HG02840 (cell line): ENCODE results near the gene FEM1B.

Experiments used
- ATAC-seq: cut with Tn5 transposase; IDR thresholded peaks from one replicate; pipeline ENCODE4 v1.9.1; 2021; ENCODE audit warnings: mild to moderate bottlenecking, moderate library complexity, moderate number of reproducible peaks; ENCODE audit not compliant: unreplicated experiment, low FRiP score

Gene FEM1B

DNA sequence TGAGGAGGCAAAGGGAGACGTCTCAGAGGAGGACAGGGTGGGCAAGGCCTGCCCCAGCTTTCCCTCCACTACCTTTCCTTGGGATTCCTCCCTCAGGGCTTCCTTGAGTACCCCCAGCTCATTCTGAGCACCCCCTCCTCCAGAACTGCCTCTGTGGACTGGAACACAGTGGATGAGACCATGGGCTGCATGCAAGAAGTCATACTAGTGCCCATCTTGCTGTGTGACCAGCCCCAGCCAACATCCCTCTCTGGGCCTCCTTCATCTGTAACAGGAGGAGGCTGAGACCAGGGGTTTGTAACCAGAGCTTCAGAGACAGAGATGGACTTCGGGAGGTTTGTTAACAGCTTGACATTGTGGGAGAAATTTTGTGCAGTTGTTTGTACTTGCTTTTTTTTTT is 25.6 kb downstream of the FEM1B start:
- ATAC-seq: no peak

DNA sequence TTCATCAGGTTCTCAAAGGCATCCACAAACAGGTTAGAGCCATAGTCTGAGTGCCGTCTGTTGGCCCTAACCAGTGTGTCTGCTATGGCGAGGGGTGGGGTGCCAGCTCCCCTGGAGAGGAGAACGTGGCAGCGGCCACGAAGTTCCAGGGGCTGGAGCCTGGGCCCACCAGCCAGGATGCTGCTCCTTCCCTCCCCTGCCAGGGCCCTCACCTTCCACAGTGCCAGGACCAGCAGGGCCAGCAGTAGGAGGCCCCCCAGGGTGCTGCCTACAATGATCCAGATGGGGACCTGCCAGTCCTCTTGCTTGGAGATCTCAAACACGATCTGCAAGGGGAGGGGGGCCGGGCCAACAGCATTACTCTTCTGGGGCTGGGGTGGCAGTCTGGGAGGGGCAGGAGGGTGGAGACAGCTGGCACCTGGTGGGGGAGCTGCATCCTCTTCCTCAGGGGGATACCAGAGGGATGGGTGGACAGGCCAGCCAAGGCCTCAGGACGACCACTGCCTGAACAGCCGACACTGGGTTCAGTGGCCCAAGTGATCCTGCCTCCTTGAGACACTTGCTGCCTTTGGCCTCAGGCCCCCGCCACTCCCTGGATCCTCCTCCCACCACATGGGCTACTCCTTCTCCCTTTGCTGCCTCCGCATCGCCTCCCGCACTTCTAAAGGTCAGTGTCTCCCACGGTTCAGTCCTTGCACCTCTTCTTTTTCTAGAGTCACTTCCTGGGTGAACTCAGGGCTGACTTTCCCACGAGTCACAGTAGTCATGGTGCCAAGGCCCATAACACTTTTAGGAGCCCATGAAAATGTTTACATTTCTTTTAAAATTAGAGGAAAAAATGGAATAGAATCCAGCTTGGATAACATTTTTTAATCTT is 26.3 kb downstream of the FEM1B start:
- ATAC-seq: no peak

DNA sequence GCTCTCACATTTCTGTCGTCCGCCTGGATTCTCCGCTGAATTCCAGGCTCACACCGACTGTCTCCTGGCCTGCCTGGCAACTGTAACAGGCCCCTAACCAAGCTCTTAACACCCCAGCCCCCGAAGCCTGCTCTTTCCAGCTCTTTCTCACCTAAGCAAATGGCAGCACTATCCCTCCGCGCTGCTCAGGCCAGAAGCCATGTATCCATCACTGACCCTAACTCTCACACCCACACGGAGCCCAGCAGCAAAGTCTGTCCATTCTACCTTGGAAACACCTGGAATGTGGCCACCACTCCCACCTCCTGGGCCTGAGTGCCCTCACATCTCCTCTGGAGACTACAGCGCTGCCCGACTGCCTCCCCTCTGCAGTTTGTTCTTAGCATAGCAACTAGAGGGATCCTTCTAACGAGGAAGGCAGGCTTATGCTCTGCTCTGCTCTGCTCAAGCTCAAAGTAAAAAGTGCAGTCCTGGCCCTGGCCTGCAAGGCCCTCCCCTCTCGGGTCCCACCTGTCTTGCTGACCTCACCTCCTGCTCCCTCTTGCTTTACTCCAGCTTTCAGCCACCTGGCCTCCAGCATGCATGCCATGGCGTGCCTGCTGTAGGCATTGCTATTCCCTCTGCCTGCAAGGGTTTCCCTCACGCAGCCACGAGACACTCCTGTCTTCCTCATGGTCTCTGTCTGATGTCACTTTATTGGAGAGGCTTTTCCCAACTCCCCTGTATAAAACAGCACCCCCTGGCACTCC is 27.2 kb downstream of the FEM1B start:
- no peak for ATAC-seq

DNA sequence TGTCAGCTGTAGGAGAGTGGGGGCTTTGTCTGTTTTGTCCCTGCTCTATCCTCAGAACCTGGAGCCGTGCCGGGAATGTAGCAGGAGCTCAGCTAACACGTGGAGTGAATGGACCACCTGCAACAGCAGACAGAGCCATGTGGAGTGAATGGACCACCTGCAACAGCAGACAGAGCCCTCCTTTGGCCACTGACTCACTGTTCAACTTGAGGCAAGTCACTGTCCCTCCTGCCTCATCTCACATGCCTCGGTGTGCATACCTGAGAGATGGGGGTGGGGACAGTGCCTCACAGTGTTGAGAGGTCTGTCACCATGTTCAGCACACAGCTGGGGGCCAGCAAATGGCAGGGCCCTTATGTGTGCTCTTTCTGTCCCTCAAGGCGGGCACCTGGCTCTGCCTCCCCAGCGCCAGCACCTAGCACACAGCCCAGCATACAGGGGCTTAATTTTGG is 27.9 kb downstream of the FEM1B start:
- no peak for ATAC-seq

DNA sequence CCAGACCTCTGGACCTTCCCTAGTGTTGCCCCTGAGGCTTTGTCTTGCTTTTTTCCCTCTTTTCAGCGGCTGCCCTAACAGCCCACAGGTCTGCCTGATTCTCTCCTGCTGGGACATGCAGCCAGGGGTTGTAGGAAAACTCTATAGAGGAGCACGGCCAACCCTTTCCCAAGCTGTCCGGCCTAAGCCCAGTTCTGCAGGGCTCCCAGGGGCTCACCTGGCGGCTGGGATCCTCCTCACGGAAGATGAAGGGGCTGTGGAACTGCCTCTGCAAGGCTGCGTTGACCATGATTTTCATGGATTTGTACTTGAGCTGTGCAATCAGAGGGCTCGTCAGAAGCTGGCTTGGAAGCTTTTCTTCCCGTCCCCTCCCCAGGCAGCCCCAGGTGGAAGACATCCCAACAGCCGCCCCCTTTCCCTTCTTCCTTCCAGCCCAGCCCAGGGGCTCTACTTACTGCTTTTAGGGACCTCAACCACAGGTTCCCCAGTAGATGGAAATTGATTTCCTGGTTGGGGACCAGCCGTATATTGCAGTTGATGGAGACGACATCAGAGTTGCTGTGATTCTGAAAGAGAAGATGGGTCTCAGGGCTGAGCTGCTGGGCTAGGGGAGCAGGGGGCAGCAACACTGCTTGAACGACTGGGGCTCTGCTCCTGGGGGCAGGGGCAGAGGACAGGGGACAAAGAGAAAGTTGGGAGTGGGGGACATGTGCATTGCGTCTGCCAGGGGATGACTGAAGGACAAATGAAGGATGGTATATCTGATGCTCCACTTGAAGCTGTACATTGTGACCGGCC is 29.8 kb downstream of the FEM1B start:
- ATAC-seq: no peak

DNA sequence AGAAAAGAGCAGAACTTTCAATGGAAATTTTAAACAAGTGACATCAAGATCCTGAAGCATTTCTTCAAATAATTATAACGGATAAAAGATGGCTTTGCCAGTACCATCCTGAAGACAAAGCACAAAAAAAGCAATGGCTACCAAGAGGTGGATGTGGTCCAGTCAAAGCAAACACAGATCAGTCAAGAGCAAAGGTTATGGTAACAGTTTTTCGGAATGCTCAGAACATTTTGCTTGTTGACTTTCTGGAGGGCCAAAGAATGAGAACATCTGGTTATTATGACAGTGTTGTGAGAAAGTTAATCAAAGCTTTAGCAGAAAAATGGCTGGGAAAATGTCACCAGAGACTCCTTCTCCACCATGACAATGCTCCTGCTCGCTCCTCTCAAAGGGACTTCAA is 31.5 kb downstream of the FEM1B start:
- ATAC-seq: no peak

DNA sequence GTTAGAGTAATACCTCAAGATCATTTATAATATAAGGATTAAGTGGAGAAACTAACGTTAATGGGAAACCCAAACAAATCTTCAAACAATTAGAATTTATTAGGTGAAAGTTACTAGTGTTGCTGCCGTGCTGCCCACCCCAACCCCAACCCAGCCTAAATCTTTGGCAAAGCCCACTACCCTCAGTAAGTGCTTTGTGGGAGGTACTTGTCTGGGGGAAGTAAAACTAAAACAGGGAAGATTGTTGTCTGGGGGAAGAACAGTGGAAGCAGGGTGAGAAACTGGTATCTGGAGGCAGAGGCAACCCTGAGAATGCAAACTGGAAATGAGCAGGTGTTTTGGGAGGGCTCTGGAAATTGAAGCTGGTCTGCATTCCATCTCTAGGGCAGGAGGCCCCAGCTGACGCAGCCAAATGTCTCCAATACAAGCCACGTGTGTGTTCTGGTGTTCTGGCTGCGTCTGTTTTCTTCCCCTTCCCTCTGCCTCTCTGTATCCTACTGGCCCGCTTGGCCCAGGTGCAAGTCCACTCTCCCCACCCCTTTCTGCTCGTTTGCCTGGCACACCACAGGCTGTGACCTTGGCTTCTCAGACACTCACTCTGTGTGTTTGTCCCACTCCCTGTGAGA is 32.7 kb downstream of the FEM1B start:
- ATAC-seq: no peak

DNA sequence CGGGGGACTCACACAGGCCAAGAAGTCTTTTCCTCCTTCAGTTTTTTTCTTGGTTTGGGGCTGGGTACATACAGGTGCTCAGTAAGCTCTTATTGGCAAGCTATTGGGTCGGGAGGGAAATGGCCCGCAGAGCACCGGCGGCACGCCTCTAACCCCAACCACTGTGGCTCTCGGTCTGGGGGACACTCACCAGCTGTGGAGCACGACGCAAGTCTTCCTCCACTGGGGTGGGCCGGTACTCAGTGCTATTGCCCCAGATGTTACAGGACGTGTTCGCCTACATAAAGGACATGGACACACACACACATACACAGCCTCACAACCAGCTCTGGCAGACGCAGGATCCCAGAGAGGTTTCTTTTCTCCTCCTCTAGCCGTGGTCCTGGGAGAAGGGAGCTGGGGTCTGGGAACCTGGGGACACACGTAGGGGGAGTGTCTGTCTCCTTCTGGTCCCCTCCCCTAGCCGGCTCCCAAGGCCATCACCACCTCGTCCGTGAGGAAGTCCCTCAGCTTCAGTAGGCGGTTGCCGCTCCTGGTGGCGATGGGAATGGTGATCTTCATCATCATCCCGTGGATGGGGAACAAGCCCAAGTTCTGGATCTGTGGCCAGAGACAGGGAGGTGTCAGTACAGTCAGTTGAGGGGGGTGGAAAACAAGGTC is 33.4 kb downstream of the FEM1B start:
- ATAC-seq: no peak

DNA sequence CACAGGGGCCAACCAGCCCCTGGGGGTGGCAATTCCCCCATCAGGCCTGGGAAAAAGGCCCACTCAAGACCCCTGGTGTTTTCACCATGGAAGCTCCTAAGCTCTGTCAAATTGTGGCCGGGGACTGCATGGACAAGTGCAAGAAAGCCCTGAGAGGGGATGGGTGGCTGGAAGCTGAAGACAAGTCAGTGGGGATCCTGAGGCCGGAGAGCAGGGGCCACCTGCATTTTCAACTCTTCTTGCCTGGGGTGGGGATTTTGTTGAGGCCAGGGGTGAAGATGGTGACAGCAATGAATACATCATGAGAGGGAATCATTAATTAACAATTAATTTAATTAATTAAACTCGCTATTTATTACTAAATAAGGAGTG is 33.9 kb downstream of the FEM1B start:
- no peak for ATAC-seq

DNA sequence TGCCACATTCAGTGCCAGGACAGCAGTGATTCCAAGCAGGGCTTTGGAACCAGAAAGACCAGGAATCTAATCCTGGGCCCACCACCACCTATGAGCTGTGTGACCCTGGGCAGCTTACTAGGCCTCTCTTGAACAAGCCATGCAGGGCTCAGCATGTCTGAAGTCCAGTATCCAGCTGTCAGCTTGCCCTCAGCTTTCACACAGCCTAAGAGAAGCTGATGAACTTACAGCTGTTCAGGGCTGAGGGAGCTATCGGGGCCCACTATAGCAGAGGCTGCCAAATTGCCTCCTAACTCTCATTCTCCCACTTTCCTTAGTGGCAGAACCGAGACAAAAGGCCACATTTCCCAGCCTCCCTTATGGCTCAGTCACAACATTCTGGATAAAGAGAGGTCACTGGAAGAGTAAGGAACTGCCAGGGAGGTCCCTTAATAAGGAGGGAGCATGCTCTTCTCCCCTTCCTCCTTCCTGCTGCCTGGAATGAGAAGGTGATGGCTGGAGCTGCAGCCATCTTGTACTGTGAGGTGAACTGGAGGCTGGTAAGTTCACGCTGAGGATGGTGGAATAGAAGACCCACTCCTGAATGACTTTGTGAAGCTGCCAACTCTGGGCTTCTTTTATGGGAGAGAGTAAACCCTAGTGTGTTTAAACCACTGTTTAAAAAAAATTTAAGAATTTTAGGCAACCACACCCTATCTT is 34.5 kb downstream of the FEM1B start:
- no peak for ATAC-seq

DNA sequence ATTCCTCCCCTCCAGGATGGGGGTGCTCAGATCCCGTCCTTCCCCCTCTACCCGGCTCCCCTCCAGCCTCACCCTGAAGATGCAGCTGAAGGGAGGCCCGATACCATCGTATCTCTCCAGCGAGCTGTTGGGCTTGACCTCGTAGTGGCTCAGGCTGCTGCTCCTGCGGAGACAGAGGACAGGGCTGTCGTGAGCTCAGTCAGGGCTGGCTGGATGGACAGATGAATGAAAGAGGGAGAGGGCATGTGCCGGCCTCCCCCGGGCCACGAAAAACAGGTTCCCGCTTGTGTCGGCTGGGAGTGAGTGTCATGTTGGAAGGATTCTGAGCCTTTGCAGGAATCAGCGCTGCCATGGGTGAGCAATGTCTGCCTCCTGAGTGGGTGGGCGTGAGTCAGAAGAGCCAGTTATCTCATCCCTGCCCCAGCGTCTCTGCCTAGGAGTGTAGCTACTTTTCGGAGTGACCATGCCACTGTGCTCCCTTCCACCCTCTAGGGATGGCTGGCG is 35.2 kb downstream of the FEM1B start:
- no peak for ATAC-seq

DNA sequence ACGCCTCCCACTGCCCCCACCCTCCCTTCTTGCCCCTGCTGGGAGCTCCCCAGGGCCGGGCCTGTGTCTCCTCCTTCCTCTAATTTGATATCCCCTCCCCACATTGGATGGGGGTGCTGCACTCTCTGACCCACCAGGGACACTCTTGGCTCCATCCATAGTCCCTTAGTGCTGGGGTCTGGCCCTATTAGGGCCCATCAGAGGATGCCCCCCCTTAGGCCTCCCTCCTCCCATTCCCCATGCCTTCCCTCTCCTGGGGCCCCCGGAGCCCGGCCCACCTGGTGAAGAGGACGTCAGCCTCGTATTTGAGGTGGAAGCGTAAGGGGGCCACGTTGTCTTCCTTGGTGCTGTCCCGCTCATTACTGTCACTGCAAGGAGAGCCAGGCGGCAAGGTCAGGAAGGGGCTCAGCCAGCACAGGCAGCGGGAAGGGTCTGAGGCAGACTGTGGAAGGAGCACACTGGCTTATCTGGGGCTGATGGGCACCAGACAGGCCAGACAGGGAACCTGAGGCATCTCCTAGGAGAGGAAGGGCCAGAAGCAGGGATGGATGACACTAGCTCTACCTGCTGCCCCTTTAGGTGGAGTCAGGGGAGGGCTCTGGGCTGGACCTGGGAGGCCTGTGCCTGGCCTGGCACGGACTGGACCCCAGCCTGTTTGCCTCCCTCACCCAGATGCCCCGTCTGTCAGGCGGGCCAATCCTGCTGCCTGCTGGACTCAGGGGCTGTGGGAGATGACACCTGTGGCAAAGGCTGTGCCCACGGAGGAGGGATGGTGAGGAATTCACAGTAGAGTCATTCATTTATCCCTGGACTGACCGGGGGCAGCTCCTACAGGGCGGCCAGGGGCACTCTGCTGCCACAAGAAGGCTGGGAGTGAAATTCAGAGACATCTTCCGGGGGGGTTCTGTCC is 36.2 kb downstream of the FEM1B start:
- no peak for ATAC-seq

DNA sequence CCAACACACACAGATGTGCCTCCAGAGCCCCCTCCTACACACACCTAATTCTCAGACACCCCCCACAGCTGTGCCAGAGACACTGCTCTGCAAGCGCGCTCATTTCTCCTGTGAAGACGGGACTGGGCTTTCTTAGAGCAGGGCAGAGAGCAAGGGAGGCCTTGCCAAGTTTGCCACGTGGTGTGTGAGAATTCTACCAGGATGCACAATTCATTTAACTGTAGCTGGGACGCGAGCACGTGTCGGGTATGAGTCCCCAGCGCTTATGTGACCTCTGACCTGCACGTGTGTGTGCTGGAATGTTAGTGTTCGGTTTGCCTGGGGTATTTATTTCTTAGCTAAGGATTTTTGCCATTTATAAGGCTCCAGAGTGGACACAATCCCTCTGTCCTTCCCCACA is 37.0 kb downstream of the FEM1B start:
- no peak for ATAC-seq

DNA sequence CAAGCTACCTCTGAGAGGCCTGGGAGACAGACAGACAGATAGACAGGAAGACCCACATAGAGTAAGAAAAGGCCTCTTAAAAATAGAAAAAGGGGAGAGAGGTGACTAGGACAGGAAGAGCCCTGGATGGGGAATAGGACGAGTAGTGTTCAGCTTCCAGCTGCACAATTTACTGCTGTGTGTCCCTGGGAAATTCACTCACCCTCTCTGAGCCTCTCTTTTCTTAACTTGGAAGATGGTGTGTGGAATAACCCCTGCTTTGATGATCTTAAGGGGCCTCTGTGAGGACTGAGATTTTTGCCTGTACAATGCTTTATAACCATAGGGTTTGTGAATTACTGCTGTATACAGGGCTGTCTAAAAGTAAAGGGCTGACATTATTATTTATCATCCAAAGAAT is 37.5 kb downstream of the FEM1B start:
- no peak for ATAC-seq

DNA sequence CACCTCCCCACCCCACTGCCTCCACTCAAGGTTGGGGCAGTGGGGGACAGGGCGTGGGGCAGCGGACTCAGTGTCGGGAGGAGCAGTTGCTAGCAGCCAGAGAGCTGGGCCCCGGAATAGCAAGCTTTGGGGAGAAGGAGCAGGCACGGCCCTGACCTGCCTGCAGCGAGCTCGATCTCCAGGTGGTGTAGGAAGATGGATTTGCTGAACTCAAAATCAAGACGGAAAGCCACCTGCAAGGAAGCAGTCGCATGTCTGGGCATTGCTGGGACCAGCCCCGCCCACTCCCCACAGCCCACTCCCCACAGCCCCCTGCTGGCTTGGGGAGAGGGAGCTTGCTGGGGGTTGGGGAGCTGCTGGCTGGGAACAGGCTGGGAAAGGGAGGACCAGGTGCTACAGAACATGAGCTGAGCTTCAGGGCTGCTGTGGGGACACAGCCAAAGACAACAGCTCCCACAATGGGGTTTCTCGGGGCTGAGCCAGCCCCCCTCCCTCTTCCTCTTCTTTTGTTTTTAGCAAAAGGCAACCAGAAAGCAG is 38.0 kb downstream of the FEM1B start:
- ATAC-seq: no peak

DNA sequence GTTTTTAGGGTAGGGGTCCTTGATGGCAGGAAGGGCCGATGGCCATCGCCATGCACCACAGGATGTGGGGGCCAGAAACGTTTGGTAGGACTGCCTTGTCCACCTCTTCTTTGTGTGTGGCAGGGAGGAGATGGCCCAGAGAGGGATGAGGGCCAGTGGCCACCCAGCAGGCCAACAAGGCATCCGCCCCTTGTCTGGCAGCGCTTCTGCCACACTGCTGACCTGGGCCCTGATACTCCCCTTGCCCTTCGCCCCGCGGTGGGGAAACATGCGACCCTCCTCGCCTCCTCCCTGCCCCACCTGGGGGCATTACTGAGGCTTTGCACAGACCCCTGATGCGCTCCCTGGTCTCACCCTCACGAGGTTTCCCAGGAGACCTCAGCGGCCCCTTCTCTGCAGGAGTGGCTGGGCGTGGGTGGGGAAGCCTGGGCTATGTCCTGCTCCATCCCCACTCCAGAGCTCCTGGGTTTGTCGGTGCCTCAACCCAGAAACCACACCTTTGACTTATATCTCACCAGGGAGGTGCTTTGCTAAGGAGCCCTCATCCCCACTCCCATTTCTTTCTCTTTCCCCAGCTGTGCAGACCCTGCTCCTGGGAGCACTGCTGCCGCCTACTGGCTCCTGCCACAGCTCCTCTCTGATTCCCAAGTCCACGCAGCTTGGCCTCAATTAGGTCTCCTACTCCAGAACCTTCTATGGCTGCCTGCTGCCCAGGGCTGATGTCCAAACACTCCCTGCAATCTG is 38.7 kb downstream of the FEM1B start:
- ATAC-seq: no peak

DNA sequence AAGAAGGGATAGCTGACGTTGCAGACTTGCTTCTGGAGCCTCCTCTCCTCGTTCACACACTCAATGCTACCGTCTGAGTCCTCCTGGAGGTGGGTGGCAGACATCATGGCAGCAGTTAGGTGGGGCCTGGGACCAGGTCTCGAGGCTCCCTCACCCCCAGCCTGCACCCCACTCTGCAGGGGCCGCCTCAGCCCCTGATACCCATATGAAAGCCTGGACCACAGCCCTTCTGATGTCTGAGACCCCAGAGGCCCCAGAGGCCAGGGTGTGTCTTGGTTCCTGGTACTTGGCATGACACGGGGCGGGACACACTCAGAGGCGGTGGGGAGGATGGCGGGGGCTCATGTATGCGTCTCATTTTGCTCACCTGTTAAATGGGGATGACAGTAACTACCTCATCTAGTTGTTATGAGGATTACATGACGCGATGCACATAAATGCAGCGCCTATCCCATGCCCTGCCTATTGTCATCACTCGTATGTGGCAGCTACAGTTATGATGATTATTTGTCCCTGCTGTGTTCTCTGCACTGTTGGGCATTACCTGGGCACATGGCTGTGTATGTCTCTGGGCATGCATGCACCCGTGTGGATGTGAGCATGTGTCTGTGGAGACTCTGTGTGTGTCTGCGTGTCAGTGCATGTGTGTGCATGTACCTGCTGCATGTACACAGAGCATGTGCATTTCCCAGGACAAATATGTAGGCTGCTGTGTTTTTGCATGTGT is 39.9 kb downstream of the FEM1B start:
- ATAC-seq: no peak
